ENCODE measurements around the gene EPHA1.

The EPHA1 gene

GRCh38 chr7:143382791-143383641, 25.6 kb downstream of the EPHA1 start:
- TF ChIP-seq ZNF274 (IDR thresholded peaks at IDR 0.05; ENCODE audit: low read depth, low read length) = no peak
- H3K4me3 ChIP-seq (ENCODE audit: low read length) = no peak overlapping the region; the same call in 1 of the 2 replicates

DNA sequence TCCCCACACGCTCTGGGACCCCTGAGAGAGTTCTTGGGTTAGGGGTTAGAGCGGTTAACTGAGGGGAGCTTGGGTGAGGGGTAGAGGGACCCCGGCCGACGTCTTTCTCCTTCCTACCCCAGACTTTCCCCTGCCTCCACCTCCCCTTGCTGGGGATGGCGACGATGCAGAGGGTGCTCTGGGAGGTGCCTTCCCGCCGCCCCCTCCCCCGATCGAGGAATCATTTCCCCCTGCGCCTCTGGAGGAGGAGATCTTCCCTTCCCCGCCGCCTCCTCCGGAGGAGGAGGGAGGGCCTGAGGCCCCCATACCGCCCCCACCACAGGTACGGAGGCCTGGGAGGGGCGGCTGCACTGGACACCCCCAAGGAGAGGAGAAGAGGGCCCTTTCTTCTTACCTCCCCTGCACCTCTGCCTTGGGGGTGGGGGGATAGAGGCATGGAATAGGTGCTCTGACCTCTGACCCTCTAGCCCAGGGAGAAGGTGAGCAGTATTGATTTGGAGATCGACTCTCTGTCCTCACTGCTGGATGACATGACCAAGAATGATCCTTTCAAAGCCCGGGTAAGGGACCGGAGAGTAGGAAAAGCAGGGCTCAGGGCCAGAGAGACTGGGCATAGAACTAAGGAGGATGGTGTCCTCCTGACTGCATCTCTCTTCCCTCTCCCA, 26.4 kb downstream of the EPHA1 start:
- TF ChIP-seq ZNF274 (IDR thresholded peaks at IDR 0.05; ENCODE audit: low read depth, low read length) = no peak
- H3K4me3 ChIP-seq (ENCODE audit: low read length) = peak overlapping the region; percentile 95

DNA sequence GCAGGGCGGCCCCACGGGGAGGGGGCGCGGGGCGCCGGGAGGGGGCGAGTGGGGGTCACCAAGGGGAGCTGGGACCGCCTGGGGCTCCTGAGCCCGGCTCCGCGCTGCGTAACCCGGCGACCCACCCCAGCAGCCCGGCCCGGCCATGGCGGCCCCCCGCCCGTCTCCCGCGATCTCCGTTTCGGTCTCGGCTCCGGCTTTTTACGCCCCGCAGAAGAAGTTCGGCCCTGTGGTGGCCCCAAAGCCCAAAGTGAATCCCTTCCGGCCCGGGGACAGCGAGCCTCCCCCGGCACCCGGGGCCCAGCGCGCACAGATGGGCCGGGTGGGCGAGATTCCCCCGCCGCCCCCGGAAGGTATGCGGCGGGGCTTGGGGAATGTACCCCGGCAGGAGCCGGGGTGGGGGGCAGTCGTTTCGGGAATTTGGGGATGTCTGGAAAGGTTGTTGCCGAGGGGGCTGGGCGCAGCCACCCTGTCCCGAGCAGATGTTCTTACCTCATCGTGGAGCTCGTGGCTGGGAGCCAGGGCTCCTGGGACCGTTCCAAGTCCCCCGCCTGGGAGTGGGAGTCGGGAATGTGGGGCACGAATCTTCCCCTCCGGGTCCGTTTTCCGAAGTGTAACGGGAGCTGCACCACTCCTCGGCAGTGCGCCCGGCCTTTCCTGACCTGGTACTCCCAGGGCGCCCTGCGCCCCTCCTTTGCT, 27.1 kb downstream of the EPHA1 start:
- peak overlapping the region; percentile 95 for H3K4me3 ChIP-seq (ENCODE audit: low read length)
- TF ChIP-seq ZNF274 (IDR thresholded peaks at IDR 0.05; ENCODE audit: low read depth, low read length) = no peak

- TF ChIP-seq ZNF274 (IDR thresholded peaks at IDR 0.05; ENCODE audit: low read depth, low read length) = no peak
- peak within 1 kb of the TSS; percentile 95 for H3K4me3 ChIP-seq (ENCODE audit: low read length)
Measured at GRCh38 chr7:143380646-143381426, 27.8 kb downstream of the EPHA1 start, which contains the start of gene ZYX. ZYX (plus strand) TSS chr7:143381345; CDS start chr7:143381572, 227 bp downstream.

- no peak for TF ChIP-seq ZNF274 (IDR thresholded peaks at IDR 0.05; ENCODE audit: low read depth, low read length)
- peak overlapping the region; percentile 95 for H3K4me3 ChIP-seq (ENCODE audit: low read length)
Measured at GRCh38 chr7:143380260-143380645, 28.4 kb downstream of the EPHA1 start.

GRCh38 chr7:143379611-143380259, 28.9 kb downstream of the EPHA1 start:
- TF ChIP-seq ZNF274 (IDR thresholded peaks at IDR 0.05; ENCODE audit: low read depth, low read length) = no peak
- H3K4me3 ChIP-seq (ENCODE audit: low read length) = peak overlapping the region; percentile 95; the same call in 1 of the 2 replicates

DNA sequence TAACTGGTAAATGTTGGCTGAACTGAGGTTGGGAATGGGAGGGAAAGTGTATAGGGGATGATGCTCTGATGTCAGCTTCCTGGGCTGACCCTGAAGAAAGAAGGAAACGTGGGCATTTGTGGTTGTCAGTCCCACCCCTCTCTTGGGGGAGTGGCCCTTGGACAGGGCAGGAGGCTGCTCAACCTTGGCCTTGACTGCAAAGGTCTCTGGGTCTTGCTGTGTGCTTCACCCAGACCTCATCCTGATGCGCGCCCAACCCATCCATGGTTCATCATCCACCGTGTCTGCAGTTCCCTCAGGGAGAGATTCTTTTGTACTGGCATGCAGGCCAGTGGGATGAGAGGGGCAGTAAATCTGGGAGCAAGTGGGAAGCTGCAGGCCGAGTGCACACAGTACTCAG, 32.3 kb downstream of the EPHA1 start:
- TF ChIP-seq ZNF274 (IDR thresholded peaks at IDR 0.05; ENCODE audit: low read depth, low read length) = no peak
- no peak overlapping the region for H3K4me3 ChIP-seq (ENCODE audit: low read length)

DNA sequence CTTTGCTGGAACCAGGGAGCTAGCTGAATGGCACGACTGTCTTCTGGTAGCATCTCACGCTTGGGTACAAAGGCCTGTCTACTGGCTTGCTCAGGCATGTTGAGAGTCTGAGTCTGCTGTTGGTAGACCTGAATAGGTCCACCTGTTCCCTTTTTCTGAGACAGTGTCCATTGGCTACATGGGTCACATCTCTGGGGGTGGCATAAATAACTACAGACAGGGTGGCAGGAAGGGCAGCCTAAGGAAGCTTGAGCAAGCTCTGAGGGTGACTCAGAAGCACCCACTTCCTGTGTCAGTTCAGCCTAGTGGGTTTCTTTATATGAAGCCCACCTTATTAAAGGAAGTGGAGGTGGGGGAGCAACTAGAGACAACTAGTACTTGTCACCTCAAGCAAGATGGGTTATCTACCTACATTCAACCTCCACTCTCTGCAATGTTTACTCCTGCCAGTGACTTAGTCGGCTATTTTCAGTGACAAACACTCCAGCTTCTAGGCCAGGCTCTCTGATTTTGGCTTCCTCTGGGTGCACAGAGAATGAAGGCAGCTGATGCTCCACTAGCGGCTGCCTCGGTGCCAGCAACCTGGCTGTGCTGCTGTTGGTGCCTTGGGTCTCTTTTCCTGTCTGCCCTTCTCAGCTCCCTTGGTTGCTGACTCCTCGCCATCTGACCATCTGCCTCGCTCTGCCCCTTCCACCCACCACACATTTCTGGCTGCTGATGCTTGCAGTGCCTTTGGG, 33.2 kb downstream of the EPHA1 start:
- TF ChIP-seq ZNF274 (IDR thresholded peaks at IDR 0.05; ENCODE audit: low read depth, low read length) = no peak

GRCh38 chr7:143374561-143374960, 34.1 kb downstream of the EPHA1 start:
- no peak overlapping the region for H3K4me3 ChIP-seq (ENCODE audit: low read length)
- no peak for TF ChIP-seq ZNF274 (IDR thresholded peaks at IDR 0.05; ENCODE audit: low read depth, low read length)

More for the DNA sequence above, 33.2 kb downstream of the EPHA1 start:
- H3K4me3 ChIP-seq (ENCODE audit: low read length) = no peak overlapping the region

GRCh38 chr7:143373255-143373794, 35.3 kb downstream of the EPHA1 start:
- no peak overlapping the region for H3K4me3 ChIP-seq (ENCODE audit: low read length)
- no peak for TF ChIP-seq ZNF274 (IDR thresholded peaks at IDR 0.05; ENCODE audit: low read depth, low read length)

DNA sequence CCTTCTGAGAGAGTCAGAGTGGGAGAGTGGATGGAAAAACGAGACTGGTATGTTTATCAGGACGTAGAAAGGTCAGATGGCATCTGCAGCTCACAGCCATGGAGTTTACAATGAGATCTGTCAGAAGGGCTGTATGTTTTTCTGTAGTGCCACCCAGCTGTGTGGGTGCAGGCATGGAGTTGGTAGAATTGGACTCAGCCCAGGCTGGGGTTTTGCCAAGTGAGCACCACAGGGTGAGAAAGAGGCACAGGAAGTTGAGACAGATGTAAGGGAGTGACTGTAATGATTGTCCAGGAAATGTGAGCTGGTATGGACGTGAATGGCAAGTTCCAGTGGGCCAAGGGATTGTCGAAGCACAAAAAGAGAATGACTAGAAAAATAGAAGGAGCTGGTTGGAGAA, 36.6 kb downstream of the EPHA1 start:
- no peak overlapping the region for H3K4me3 ChIP-seq (ENCODE audit: low read length)
- no peak for TF ChIP-seq ZNF274 (IDR thresholded peaks at IDR 0.05; ENCODE audit: low read depth, low read length)

Measured in GM08714 (cell line).